ENCODE results near the gene TMEM223. TPM values are rescaled to one million over a fixed set of nuclear protein-coding genes. Genes with fewer than 3 reads are reported as not detected.

Gene TMEM223
- total and polyA plus RNA-seq, 8 donors = 0.89 to 28.2 (median 12.5) TPM; not detected in 1

- TF ChIP-seq POLR2A (IDR thresholded peaks at IDR 0.05) (no peak), EP300 (IDR thresholded peaks at IDR 0.05) (no peak), POLR2AphosphoS5 (IDR thresholded peaks at IDR 0.05) (no peak), CTCF (IDR thresholded peaks at IDR 0.05) (no peak)
- Histone ChIP-seq H3K9me3 (no peaks in the 10 kb centered on the region), H3K4me3 (no peak overlapping the region), H3K4me1 (peaks cover 15 to 45% (median 32%) of the 10 kb centered on the region in 4 donors), H3K27me3 (no peaks in the 10 kb centered on the region), H3K36me3 (peaks cover 16 to 31% (median 28%) of the 10 kb centered on the region in 4 donors), H3K27ac (peak overlapping the region in 4 of 5 donors; percentile 90 to 97 (median 92))
- peak in 1 of 2 donors; percentile 30 for DNase-seq
- 60 to 79% (median 75%) methylated on average over 5 of the region's 5 CpGs for WGBS, 5 donors
- intact Hi-C loops (cut with DNase I; ENCODE audit: low total_unique reads) = no loop called here
Measured at GRCh38 chr11:62806611-62807121, 14.9 kb upstream of the TMEM223 start.

GRCh38 chr11:62805961-62806441, 14.2 kb upstream of the TMEM223 start:
- no peak for TF ChIP-seq CTCF (IDR thresholded peaks at IDR 0.05)
- no peak for TF ChIP-seq POLR2A (IDR thresholded peaks at IDR 0.05)
- TF ChIP-seq EP300 (IDR thresholded peaks at IDR 0.05) = no peak
- no peak for TF ChIP-seq POLR2AphosphoS5 (IDR thresholded peaks at IDR 0.05)
- 18 to 22% (median 21%) methylated on average over 12 of the region's 12 CpGs for WGBS, 5 donors
- peaks cover 15 to 45% (median 32%) of the 10 kb centered on the region in 4 donors for H3K4me1 ChIP-seq
- peak in 1 of 2 donors; percentile 34 for DNase-seq
- intact Hi-C loops (cut with DNase I; ENCODE audit: low total_unique reads) = no loop called here
- peak overlapping the region; percentile 89 to 97 (median 92) for H3K27ac ChIP-seq
- peak overlapping the region; percentile 65 to 97 (median 92) for H3K4me3 ChIP-seq
- peaks cover 23 to 37% (median 35%) of the 10 kb centered on the region in 4 donors for H3K36me3 ChIP-seq
- no peaks in the 10 kb centered on the region for H3K27me3 ChIP-seq
- H3K9me3 ChIP-seq = no peaks in the 10 kb centered on the region

- intact Hi-C loops (cut with DNase I; ENCODE audit: low total_unique reads) = no loop called here
- Histone ChIP-seq H3K27ac (peak within 1 kb of the TSS; percentile 90 to 97 (median 92)), H3K36me3 (peaks cover 30 to 44% (median 42%) of the 10 kb centered on the region in 4 donors), H3K27me3 (no peaks in the 10 kb centered on the region), H3K4me1 (peaks cover 15 to 45% (median 32%) of the 10 kb centered on the region in 4 donors), H3K4me3 (peak within 1 kb of the TSS; percentile 65 to 97 (median 92)), H3K9me3 (no peaks in the 10 kb centered on the region)
- 0 to 2% (median 1%) methylated on average over 16 to 77 of the region's 77 CpGs for WGBS, 5 donors
- TF ChIP-seq EP300 (IDR thresholded peaks at IDR 0.05) (no peak), CTCF (IDR thresholded peaks at IDR 0.05) (peak in 2 of 7 experiments; percentile 9 to 13), POLR2A (IDR thresholded peaks at IDR 0.05) (peak in 2 of 4 donors; percentile 95 to 97), POLR2AphosphoS5 (IDR thresholded peaks at IDR 0.05) (peak; percentile 100)
- DNase-seq = peak; percentile 97 to 98
Measured at GRCh38 chr11:62805076-62805892, 13.5 kb upstream of the TMEM223 start, which contains the start of gene NXF1. TSS of gene NXF1 (minus strand) at chr11:62805440. CDS start at chr11:62805356, 84 bp downstream.

- H3K9me3 ChIP-seq = no peaks in the 10 kb centered on the region
- H3K4me1 ChIP-seq = peaks cover 15 to 45% (median 32%) of the 10 kb centered on the region in 4 donors
- H3K4me3 ChIP-seq = peak overlapping the region; percentile 65 to 97 (median 92)
- no peaks in the 10 kb centered on the region for H3K27me3 ChIP-seq
- intact Hi-C loops (cut with DNase I; ENCODE audit: low total_unique reads) = no loop called here
- peak overlapping the region; percentile 90 to 97 (median 92) for H3K27ac ChIP-seq
- DNase-seq = peak; percentile 26 to 44
- 1 to 4% (median 2%) methylated on average over 14 of the region's 14 CpGs for WGBS, 5 donors
- H3K36me3 ChIP-seq = peaks cover 38 to 52% (median 50%) of the 10 kb centered on the region in 4 donors
- TF ChIP-seq POLR2A (IDR thresholded peaks at IDR 0.05) (no peak), POLR2AphosphoS5 (IDR thresholded peaks at IDR 0.05) (peak in 1 of 3 donors; percentile 4)
Measured at GRCh38 chr11:62804310-62805075, 12.7 kb upstream of the TMEM223 start.
